ELR (cell line): Measurements from ENCODE around the gene PRKCZ.
A peak's percentile ranks its signal among the peaks of the same experiment; 100 is the strongest.

ENCODE experiments used
- DNase-seq: peaks from one replicate; pipeline ENCODE4 v3.0.0-alpha.2; 2015; ENCODE audit warnings: low read depth

PRKCZ gene

DNA sequence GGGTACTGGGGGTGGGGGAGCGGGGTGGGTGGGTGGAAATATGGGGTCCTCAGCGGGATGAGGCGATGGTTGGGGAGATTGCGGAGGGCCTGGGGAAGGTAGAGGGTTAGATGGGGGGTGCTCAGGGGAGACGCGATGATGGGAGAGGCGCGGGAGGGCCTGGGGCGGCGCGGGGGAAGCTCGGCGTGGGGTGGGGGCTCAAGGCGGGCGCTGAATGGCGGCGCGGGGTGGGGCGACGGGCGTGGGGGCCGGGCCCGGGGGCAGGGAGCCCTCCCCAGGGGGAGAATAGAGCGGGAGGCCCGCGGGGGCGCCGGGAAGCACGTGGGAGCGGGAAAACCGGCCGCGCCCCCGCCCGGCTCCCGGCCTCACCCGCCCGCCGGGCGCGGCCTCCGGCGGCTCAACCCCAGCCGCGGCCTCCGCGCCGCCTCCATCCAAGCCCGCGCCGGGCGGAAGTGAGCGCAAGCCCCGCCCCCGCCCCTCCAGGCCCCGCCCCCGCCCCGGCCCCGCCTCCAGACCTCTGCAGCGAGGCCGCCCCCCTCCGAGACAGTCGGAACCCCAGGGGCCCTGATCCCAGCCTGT lies 144.2 kb downstream of the PRKCZ start, which contains the start of gene FAAP20:
Gene FAAP20 (minus strand): TSS at position 454 of the 579 bp plus-strand sequence. CDS start 23 bp downstream, at position 431.
- DNase-seq, result peak; percentile 73

- peak; percentile 84 for DNase-seq
Measured at GRCh38 chr1:2194898-2195673, 144.9 kb downstream of the PRKCZ start.

DNA sequence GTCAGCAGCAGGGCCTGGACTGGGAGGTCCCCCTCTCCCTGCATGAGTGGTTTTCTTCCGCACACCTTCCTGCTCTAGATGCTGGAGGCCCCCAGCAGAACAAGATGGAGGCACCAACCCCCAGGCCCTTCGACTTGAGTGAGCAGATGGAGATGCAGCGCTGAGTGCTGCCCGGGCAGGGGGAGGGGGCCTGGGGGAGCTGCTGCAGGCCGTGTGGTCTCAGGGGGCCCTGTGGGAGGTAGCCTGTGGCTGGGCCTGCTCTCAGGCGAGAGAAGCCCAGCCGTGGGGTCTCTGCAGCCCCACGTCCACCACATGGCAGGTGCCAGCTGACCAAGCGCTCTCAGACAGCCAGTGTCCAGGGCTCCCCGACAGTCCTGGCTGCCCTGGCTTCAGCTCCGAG lies 145.6 kb downstream of the PRKCZ start:
- DNase-seq, result no peak

DNA sequence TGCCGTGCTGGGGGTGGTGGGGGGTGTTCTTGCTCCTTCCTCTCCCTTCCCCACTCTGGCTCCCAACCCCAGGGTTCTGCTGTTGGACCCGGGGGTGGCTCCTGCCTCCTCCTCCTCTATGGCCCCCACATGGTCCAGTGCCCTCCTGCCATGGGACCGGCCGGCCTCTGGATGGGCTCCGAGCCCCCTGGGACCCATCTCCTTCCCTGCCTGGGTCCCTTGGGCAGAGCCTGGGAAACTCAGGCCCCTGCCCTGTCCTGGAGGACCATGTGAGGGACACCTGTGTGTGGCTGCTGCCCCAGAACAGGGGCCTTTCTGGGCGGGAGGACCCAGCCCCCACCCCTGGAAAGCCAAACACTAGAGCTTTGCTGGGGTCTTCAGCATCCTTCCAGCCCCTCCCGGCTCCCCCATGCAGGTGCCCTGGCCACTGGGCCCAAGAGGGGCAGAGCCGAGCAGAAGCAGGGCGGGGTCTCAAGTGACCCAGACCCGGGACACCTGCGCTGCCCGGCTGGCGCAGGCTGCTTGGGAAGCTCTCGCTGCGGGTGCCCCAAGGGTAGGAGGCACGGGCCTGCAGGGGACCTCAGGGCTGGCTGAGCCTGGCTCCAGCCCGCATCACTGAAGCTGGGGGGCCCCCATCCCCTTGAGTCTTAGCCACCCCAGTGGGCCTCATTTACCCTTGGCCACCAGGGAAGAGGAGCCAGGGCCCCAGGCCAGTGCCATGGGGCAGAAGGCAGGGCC lies 146.9 kb downstream of the PRKCZ start:
- DNase-seq, result no peak

DNA sequence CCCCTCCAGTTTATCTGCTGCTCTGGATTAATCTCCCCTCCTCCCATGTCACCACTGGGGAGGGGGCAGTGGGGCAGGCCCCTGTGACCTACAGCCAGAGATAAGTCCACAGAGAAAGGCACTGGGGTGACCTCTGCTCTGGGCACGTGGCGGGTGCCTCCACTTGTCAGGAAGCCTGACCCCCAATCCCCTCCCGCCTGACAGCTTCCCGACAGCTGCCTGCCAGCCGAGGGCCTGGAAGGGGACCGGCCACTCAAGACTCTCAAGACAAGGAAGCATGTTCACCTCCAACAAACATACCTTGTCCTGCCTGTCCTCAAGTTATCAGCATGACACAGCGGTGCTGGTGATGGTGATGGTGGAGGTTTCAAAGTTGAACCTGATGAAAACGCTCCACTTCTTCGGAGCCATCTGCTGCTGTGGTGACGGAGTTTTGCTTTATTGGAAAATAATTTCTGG lies 147.5 kb downstream of the PRKCZ start:
- no peak for DNase-seq

- DNase-seq, result no peak
Measured at GRCh38 chr1:2198571-2198970, 148.4 kb downstream of the PRKCZ start.

GRCh38 chr1:2199042-2199810 lies 149.0 kb downstream of the PRKCZ start:
- peak; percentile 89 for DNase-seq

GRCh38 chr1:2200308-2200943 lies 150.2 kb downstream of the PRKCZ start:
- no peak for DNase-seq

DNA sequence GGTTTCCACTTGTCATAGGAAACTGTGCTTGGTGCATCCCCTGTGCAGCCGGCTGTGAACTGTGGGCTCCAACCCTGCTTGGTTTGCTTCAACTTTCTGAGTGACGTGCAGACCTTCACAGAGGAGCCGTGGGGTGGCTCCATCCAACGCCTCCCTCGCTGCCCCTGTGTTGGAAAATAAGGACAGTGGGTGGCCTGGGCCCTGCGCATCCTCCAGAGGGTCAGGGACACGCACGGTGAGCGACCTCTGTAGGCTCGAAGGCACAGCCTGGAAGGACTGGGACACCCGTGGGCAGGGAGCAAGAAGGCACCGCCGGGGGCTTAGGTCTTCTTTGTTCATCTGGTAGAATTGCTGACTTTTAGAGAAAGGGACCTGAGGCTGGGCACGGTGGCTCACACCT lies 150.9 kb downstream of the PRKCZ start:
- no peak for DNase-seq

DNA sequence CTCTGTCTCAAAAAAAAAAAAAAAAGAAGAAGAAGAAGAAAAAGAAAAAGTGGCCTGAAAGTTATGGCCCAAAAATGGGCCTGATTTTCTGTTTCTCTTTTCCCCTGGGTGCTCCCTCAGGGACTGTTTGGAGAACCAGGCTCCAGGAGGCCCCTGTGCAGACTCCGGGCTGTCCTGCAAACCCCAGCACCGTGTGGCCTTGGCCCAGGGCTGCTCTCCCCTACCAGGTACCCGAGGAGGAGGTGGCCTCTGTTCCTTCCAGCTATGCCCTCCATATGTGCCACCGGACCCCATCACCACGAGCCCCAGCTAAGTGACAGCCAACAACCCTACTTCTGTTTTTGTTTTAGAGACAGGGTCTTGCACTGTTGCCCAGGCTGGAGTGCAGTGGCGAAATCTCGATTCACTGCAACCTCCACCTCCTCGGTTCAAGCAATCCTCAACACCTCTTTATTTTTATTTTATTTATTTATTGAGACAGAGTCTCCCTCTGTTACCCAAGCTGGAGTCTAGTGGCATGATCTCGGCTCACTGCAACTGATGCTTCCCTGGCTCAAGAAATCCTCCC lies 151.9 kb downstream of the PRKCZ start:
- DNase-seq, result no peak

- no peak for DNase-seq
Measured at GRCh38 chr1:2202843-2203601, 152.8 kb downstream of the PRKCZ start.

DNA sequence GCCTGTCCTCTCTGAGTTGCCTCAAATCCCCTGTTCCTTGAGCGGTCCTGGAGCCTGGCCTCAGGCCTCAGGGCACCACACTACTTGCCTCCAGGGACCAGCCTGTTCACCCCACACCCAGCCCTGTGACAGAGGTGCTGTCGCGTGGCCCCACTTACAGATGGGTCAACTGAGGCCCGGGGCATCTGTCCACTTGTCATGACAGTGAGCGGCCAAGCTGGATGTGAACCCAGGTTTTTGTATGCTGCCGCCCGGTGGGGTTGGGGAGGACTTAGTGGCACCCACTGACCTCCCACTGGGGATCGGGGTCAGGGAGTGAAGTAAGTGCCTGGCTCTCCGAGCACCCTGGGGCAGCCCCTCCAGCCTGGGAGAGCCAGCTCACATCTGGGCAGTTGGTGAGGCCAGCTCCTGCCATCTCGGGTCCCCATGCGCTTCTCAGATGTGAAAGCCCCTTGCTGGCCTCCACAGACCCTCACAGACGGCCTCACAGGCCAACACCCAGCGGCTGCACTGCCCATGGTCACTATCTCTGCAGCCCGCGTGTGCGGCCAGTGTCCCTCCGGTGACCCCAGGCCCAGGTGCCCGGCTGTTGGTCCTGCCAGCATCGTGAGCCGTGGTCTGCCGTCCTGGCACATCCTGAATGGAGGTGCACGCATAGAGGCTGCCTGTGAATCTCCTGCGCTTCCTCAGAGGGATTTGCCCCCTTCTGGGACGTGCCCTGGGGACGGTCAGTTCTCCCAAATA lies 153.6 kb downstream of the PRKCZ start:
- DNase-seq, result no peak

DNA sequence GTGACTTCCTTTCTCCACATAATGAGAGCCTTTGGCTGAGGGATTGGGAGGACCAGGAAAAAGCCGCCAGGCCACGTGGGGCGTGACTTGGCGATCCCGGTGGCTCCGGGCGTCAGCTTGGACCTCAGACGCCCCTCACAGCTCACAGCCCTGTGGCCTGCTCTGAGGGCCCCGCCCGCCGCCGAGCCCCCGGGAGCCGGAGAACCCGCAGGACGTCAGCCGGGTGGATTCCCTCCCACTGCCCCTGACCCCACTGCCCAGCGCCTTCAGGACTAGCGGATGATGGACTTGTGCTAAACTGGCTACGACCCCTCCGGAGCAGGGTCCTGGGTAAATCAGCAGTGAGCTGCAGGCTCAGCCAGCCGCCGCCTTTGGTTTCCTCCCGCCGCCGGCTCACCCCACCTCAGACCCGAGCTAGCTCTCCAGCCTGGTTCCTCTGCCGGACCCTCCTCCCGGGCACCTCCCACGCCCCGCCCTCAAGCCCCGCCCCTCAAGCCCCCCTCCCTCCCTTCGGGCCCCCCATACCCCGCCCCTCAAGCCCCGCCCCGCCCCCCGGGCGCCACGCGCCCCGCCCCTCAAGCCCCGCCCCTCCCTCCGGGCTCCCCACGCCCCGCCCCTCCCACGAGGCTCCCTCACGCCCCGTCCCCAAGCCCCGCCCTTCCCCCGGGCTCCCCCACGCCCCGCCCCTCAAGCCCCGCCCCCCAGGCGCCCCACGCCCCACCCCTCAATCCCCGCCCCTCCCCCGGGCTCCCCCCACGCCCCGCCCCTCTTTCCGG lies 154.4 kb downstream of the PRKCZ start:
- DNase-seq, result peak; percentile 76

- peak; percentile 91 for DNase-seq
Measured at GRCh38 chr1:2205191-2205952, 155.2 kb downstream of the PRKCZ start.

DNA sequence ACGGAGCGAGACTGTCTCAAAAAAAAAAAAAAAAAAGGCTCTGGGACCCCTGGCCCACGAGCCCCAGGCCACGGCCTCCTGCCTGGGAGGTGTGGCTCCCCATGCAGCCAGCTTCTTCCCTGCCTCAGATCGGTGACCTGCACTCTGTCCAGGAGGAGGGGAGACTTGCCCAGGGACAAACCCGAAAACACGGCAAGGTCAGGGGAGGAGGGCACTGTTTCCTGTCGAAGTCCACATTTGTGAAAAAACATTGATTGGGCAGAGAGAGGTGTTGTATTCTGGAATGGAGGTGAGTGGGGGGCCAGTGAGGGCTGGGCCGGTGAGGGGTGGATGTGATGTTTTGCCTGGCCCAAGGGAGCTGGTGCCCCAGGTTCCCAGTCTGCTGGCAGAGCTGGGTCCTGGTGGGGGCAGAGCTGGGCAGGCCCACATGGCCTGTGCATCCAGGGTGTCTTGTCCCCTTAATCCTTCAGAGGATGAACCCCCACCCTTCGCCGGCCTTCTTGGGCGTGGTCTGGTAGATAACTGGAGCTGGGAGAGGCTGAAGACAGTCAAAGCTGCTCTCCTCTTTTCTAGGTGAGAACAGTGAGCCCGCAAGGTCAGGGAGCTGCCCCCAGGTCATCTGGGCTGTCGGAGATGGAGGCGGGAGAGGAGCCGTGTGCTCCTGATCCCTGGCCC lies 156.7 kb downstream of the PRKCZ start:
- DNase-seq, result no peak

DNA sequence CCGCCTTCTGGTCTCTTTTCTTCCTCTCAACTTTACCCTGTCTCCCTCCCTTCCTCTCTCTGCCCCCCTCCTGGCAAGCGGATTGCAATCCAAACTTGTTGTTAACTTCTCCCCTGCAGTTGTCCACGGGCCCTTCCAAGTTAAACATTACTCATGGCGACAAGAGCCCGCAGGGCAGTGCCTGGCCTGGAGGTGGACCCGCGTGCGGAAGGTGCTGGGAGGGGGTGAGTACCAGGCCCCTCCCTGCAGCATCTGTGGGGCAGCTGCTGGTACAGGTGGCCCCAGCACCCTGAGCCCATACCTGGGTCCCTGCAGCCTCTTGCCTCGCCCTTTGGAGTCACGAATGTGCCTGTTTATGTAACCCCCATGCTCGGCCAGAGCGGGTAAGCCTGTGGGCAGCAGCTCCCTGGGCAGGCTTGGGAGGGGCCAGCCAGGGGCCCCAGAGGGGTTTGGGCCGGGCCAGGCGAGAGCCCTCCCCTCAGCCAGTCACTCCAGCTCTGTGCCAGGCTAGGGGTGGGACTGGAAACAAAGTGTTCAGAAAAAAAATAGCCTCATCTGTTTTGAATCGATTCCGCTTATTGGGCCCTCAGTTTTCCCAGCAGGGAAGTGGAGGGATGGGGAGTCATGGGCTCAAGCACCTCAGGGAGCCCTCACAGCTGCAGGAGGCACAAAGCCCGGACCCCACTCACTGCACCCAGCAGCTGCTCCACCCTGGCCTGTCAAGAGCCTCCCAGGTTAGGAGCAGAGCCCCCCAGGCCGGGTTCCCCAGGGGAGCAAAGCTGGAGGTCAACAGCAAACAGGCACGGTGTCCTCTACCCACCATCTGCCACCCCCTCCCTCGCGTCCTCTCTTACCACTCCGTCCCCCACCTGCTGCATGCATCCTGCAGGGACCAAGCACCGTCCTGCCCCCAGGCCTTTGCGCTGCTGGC lies 158.4 kb downstream of the PRKCZ start:
- DNase-seq, result peak; percentile 84
